OCI-LY3 (cell line): ENCODE measurements around the gene DCTN5.

Experiments
- CTCF ChIP-seq: fragments of 200-600, 300-600 bp; sonication (generic); IDR thresholded peaks from 2 replicates; pipeline ENCODE4 v1.5.1; 2014; ENCODE audit warnings: antibody characterized with exemption, low read length, low read depth
- EZH2phosphoT487 ChIP-seq: fragments of 200-600 bp; shearing (Covaris generic); IDR thresholded peaks from 2 replicates; pipeline ENCODE4 v1.6.1; 2018; ENCODE audit warnings: antibody characterized with exemption, mixed run types, low read depth

DNA sequence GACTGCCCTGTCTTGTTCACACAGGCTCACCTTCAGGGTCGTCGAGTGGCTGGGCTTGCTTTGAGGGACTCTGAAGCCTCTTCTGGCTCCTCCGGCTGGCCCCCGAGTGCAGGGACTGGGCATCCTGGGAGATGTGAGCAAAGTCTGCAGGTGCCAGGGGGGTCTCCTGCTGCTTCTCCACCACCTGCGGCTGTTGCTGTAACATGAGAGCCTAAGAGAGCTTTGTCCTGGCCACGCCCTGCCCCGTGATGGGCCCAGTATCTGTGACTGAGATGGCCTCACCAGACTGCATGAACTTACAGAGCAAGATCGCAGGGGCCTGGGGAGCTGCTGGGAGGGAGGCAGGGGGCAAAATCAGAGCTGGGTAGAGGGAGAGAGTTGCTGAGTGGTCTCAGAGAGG is 59.2 kb downstream of the DCTN5 start:
- no peak for TF ChIP-seq CTCF
- TF ChIP-seq EZH2phosphoT487 = no peak
